Measurements from ENCODE around the gene UGT2B28.
"Not testable (repeated sequence)": the region's sequence is repeated elsewhere in the genome, so short reads cannot be mapped to it uniquely, and the experiment has no call there.

Gene UGT2B28

GRCh38 chr4:69280081-69280480 is at the start of gene UGT2B28:
Gene UGT2B28, plus strand, starts transcription at chr4:69280475. Its CDS starts 26 bp downstream, at chr4:69280501.
- not testable (repeated sequence) for FAIRE-seq

DNA sequence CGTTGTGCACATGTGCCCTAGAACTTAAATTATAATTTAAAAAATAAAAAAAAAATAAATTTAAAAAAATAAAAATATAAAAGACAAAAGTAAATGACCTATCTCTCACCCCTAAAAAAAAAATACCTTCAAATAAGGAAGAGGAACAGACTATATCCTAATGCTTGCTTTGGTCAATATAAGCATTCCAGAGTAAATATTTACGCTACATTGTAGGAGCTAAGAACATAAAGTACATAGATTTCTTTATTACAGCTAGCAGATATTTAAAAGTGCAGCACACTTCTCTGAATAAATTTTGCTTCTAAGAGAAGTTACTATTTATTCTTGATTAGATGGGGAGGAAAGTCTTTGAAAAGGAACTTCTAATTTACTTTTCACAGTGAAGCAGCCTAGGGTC is 41.2 kb upstream of the UGT2B28 start:
- no peak for FAIRE-seq

GRCh38 chr4:69239557-69240168 is 40.6 kb upstream of the UGT2B28 start:
- no peak for FAIRE-seq

GRCh38 chr4:69240787-69241186 is 39.5 kb upstream of the UGT2B28 start:
- FAIRE-seq = not testable (repeated sequence)

DNA sequence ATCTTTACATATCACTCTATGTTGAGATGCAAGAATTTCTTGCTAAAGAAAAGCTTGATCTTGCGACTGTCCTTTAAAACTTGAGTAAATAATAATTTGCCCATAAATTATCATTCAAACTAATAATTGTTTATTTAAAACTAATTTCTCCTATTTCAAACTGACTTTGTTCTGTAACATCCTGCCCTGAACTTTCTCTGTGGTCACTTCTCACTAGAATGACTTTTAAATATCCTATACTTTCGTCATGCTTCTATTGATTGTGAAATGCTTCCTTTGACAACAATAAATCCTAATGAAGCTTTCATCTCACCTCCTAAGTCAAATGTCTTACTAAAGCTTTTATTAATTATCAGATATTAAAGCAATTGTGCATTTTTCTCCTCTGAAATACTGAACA is 38.5 kb upstream of the UGT2B28 start:
- not testable (repeated sequence) for FAIRE-seq

GRCh38 chr4:69242562-69243240 is 37.6 kb upstream of the UGT2B28 start:
- not testable (repeated sequence) for FAIRE-seq

GRCh38 chr4:69250884-69251283 is 29.4 kb upstream of the UGT2B28 start:
- not testable (repeated sequence) for FAIRE-seq

DNA sequence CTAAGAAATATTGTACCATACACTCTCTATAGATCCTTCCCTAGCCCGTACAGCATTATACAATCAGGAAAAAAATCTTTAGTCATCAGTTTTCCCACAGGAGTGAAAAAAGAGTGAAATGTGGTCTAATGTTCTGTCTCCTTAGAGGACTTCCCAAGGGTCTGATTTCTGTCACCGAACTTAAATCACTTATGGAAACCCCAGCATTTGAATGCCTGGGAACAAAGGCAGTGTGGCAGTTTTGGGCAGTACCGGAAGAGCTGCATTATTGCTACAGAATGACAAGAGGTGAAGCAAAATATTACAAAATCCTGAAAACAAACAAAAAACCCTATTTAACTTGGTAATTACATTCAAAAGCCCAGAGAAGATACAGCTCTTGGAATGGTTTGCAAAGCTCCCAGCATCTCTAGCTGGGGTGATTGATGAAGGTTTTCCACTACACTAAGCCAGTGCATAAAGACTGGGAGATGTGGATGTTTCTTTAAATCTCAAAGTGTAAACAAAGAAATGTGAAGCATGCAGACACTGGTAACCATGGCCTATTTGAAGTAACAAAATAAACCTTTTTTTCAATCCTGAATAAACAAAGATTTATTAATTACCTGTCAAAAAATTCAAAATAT is 27.0 kb upstream of the UGT2B28 start:
- FAIRE-seq = peak; percentile 33

GRCh38 chr4:69268612-69269011 is 11.7 kb upstream of the UGT2B28 start:
- FAIRE-seq = not testable (repeated sequence)

GRCh38 chr4:69296356-69296755 is 16.1 kb downstream of the UGT2B28 start:
- FAIRE-seq = not testable (repeated sequence)

- FAIRE-seq = not testable (repeated sequence)
Measured at GRCh38 chr4:69308426-69309033, 28.3 kb downstream of the UGT2B28 start.

DNA sequence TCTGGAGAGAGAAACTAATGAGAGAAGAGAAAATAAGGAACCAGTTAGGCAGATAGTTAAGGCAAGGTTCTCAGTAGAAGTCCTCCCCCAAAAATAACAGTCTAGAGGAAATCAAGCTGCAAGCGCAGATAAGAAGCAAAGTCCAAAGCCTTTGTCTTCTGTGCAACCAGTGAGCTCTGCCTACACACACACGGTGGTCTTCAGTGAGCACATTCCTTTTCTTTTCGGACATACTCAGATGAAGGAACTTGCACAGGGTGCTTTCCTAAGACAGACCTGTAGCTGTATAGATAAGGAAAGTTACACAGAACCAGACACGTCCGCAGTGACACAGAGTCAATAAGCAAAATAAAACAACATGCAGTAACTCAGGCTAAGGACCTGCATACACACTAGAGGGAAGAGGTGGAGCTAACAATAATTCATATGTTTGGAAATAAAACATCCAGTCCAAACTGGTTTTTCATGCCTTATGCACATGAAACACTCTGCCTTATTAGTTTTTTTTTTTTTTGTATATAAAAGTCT is 29.3 kb downstream of the UGT2B28 start:
- not testable (repeated sequence) for FAIRE-seq

- not testable (repeated sequence) for FAIRE-seq
Measured at GRCh38 chr4:69310262-69310661, 30.0 kb downstream of the UGT2B28 start.

- FAIRE-seq = not testable (repeated sequence)
Measured at GRCh38 chr4:69317669-69318298, 37.5 kb downstream of the UGT2B28 start.

DNA sequence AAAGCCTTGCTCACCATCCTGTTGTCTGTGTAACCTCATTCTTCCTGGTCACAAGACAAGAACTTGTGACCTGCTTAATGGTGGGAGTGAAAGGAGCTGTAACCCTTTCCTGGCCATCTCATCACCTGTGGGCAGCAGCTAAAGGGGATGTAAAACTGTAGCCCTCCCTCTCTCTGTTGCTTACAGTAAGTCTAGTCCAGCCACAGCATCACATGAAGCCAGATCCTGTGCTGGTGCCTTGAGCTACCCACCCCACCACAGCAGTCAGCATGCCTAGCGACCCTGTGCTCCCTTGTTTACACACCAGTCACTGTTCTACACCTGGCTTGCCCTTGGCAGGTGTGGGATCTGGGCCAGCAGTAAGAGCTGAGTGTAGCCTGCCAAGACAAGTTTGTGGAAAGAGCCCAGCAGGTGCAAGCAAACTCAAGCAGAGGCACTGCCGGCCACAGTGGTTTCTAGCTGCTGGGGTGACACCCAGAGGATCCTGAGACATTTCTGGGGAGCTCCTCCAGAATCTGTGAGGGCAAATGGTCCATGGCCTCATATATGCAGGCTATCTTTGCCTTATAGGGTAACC is 41.0 kb downstream of the UGT2B28 start:
- no peak for FAIRE-seq

- FAIRE-seq = no peak
Measured at GRCh38 chr4:69322055-69322454, 41.8 kb downstream of the UGT2B28 start.

GRCh38 chr4:69323284-69323683 is 43.0 kb downstream of the UGT2B28 start:
- no peak for FAIRE-seq

DNA sequence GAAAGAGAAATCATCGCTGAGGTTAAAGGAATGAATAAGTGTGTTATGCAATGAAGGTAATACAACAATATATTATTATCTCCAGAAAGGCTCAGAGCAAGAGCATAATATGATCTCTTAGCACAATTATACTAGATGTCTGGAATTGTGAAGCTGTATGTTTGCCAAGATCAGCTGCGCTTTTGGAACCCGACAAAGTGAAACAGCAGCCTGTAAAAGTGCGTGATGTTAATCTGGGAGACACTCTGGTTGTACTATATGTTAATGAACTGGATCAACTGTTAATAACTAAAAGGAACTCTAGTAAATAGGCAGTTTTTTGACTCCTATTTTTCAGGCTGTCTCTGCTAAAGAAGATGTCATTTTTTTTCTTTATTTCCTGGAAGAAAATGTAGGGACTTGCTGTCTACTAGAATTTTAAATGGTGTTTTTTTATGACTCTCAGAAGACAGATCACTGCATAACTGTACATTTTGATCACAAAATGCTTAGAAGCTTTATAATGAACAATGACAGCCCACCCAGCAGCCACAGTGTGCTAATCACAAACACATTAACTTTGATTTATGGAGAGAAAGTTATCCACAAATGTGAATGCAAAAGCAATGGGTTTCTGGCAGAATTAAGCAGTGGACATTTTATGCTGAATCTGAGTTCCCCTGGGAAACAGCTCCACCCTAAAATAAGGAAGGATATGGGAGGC is 50.2 kb downstream of the UGT2B28 start:
- no peak for FAIRE-seq

GRCh38 chr4:69331304-69331703 is 51.0 kb downstream of the UGT2B28 start:
- FAIRE-seq = not testable (repeated sequence)

DNA sequence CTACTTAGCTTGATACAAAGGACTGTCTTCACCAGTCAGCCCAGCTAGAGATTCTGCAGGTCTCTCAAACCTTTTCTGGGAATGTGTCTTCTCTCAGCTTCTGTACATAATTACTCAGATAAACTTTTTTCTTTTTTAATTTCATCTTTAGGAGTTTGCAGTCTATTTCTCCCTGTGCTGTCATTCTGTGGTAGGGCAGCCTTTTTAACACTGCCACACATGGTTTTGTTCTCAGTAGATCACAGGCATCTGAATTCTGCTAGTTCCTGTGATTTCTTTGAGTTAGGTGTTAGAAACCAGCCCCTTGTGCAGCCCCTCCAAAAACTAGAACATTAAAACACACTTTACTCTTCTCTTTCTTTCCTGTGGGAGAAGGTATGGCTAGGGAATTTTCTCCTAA is 55.2 kb downstream of the UGT2B28 start:
- FAIRE-seq = not testable (repeated sequence)

- FAIRE-seq = not testable (repeated sequence)
Measured at GRCh38 chr4:69343114-69343513, 62.8 kb downstream of the UGT2B28 start.

Data from islet of Langerhans (tissue), 1 donor.